Measurements from ENCODE around the gene SDR42E2.
"Not testable (repeated sequence)": the region's sequence is repeated elsewhere in the genome, so short reads cannot be mapped to it uniquely, and the experiment has no call there.

Gene SDR42E2

GRCh38 chr16:22214402-22214801 is 52.1 kb downstream of the SDR42E2 start:
- H3K4me1 ChIP-seq (ENCODE audit: control insufficient read depth, low read length) = peaks cover 18% of the 10 kb centered on the region
- H4K20me1 ChIP-seq (ENCODE audit: control insufficient read depth, insufficient read depth, low read depth, low read length) = no peaks in the 10 kb centered on the region
- TF ChIP-seq CTCF (IDR thresholded peaks at IDR 0.05; ENCODE audit: low read depth, low read length, poor library complexity, severe bottlenecking) (no peak), EZH2phosphoT487 (IDR thresholded peaks at IDR 0.05; ENCODE audit: borderline replicate concordance, low read length) (no peak)
- no peaks in the 10 kb centered on the region for H3K27me3 ChIP-seq (ENCODE audit: control insufficient read depth, low read length)
- no peaks in the 10 kb centered on the region for H3K9me2 ChIP-seq (replicated peaks; ENCODE audit: control insufficient read depth, low read length)
- no peak overlapping the region for H3K27ac ChIP-seq (ENCODE audit: low read depth, low read length)
- peaks cover 26% of the 10 kb centered on the region for H3K79me2 ChIP-seq (ENCODE audit: control insufficient read depth, low read length)
- H3K9me3 ChIP-seq (ENCODE audit: control insufficient read depth, insufficient read depth, low read length) = peaks cover 2% of the 10 kb centered on the region; the same call in 1 of the 2 replicates
- no peak overlapping the region for H3K4me2 ChIP-seq (ENCODE audit: low read length)
- H3K4me3 ChIP-seq (ENCODE audit: low read length) = no peak overlapping the region
- peaks cover 3% of the 10 kb centered on the region; the same call in 1 of the 2 replicates for H3K36me3 ChIP-seq (ENCODE audit: control insufficient read depth, low read length)
- H3F3A ChIP-seq (ENCODE audit: control insufficient read depth, insufficient read depth) = no peaks in the 10 kb centered on the region

GRCh38 chr16:22214889-22215288 is 52.6 kb downstream of the SDR42E2 start:
- H3K36me3 ChIP-seq (ENCODE audit: control insufficient read depth, low read length) = peaks cover 2% of the 10 kb centered on the region; the same call in 1 of the 2 replicates

GRCh38 chr16:22216191-22216831 is 54.0 kb downstream of the SDR42E2 start:
- no peak overlapping the region for H3K4me2 ChIP-seq (ENCODE audit: low read length)
- no peaks in the 10 kb centered on the region for H3K9me2 ChIP-seq (replicated peaks; ENCODE audit: control insufficient read depth, low read length)
- TF ChIP-seq EZH2phosphoT487 (IDR thresholded peaks at IDR 0.05; ENCODE audit: borderline replicate concordance, low read length) (no peak), CTCF (IDR thresholded peaks at IDR 0.05; ENCODE audit: low read depth, low read length, poor library complexity, severe bottlenecking) (no peak)
- no peaks in the 10 kb centered on the region for H3K9me3 ChIP-seq (ENCODE audit: control insufficient read depth, insufficient read depth, low read length)
- H3K36me3 ChIP-seq (ENCODE audit: control insufficient read depth, low read length) = no peaks in the 10 kb centered on the region
- peaks cover 9% of the 10 kb centered on the region for H3K79me2 ChIP-seq (ENCODE audit: control insufficient read depth, low read length)
- H3K4me1 ChIP-seq (ENCODE audit: control insufficient read depth, low read length) = peaks cover 13% of the 10 kb centered on the region
- H4K20me1 ChIP-seq (ENCODE audit: control insufficient read depth, insufficient read depth, low read depth, low read length) = no peaks in the 10 kb centered on the region
- H3K27me3 ChIP-seq (ENCODE audit: control insufficient read depth, low read length) = no peaks in the 10 kb centered on the region
- H3K4me3 ChIP-seq (ENCODE audit: low read length) = no peak overlapping the region
- no peak overlapping the region for H3K27ac ChIP-seq (ENCODE audit: low read depth, low read length)
- H3F3A ChIP-seq (ENCODE audit: control insufficient read depth, insufficient read depth) = no peaks in the 10 kb centered on the region

More at GRCh38 chr16:22214889-22215288, 52.6 kb downstream of the SDR42E2 start:
- Histone ChIP-seq H3K4me1 (ENCODE audit: control insufficient read depth, low read length) (peaks cover 18% of the 10 kb centered on the region), H3K27me3 (ENCODE audit: control insufficient read depth, low read length) (no peaks in the 10 kb centered on the region), H4K20me1 (ENCODE audit: control insufficient read depth, insufficient read depth, low read depth, low read length) (no peaks in the 10 kb centered on the region), H3K27ac (ENCODE audit: low read depth, low read length) (no peak overlapping the region), H3K9me2 (replicated peaks; ENCODE audit: control insufficient read depth, low read length) (no peaks in the 10 kb centered on the region), H3K4me3 (ENCODE audit: low read length) (no peak overlapping the region), H3F3A (ENCODE audit: control insufficient read depth, insufficient read depth) (no peaks in the 10 kb centered on the region), H3K9me3 (ENCODE audit: control insufficient read depth, insufficient read depth, low read length) (peaks cover 2% of the 10 kb centered on the region; the same call in 1 of the 2 replicates), H3K4me2 (ENCODE audit: low read length) (no peak overlapping the region), H3K79me2 (ENCODE audit: control insufficient read depth, low read length) (peaks cover 21% of the 10 kb centered on the region)
- TF ChIP-seq EZH2phosphoT487 (IDR thresholded peaks at IDR 0.05; ENCODE audit: borderline replicate concordance, low read length) (no peak), CTCF (IDR thresholded peaks at IDR 0.05; ENCODE audit: low read depth, low read length, poor library complexity, severe bottlenecking) (no peak)

GRCh38 chr16:22216832-22217225 is 54.5 kb downstream of the SDR42E2 start:
- not testable (repeated sequence) for H3F3A ChIP-seq (ENCODE audit: control insufficient read depth, insufficient read depth); H3K9me2 ChIP-seq (replicated peaks; ENCODE audit: control insufficient read depth, low read length); H3K4me3 ChIP-seq (ENCODE audit: low read length); H3K79me2 ChIP-seq (ENCODE audit: control insufficient read depth, low read length); H3K27me3 ChIP-seq (ENCODE audit: control insufficient read depth, low read length); H3K36me3 ChIP-seq (ENCODE audit: control insufficient read depth, low read length); H3K9me3 ChIP-seq (ENCODE audit: control insufficient read depth, insufficient read depth, low read length); H3K27ac ChIP-seq (ENCODE audit: low read depth, low read length); H4K20me1 ChIP-seq (ENCODE audit: control insufficient read depth, insufficient read depth, low read depth, low read length); H3K4me2 ChIP-seq (ENCODE audit: low read length)
- peaks cover 13% of the 10 kb centered on the region for H3K4me1 ChIP-seq (ENCODE audit: control insufficient read depth, low read length)

All from DOHH2 (cell line).